Heart left ventricle (tissue), 16 donors: Measurements from ENCODE around the gene TMEM222. TPM values are rescaled to one million over a fixed set of nuclear protein-coding genes. Genes with fewer than 3 reads are reported as not detected.

ENCODE experiments used
- ATAC-seq, 4 donors: fragments of 200-7000 bp; cut with Tn5 transposase; one replicate each; pipeline ENCODE4 v1.9.1; 2020 to 2022; ENCODE audit warnings: moderate library complexity in 4 of 4, mild to moderate bottlenecking in 3 of 4, moderate number of reproducible peaks in 1 of 4
- DNase-seq, 5 donors: peaks; one replicate each; pipeline ENCODE4 v3.0.0-alpha.2; 2020
- H3K27ac ChIP-seq, 12 donors: fragments of 200-600 bp; sonication (generic) in 4 of 12; one replicate each; pipeline versions ENCODE4 v1.5.0 to v1.8.0; 2016 to 2022; ENCODE audit warnings: mild to moderate bottlenecking in 2 of 12
- H3K27me3 ChIP-seq, 9 donors: fragments of 200-600 bp; sonication (generic) in 2 of 9; one replicate each; pipeline versions ENCODE4 v1.5.1 to v1.8.0; 2016 to 2022; ENCODE audit warnings: mild to moderate bottlenecking in 3 of 9
- H3K36me3 ChIP-seq, 9 donors: fragments of 200-600 bp; sonication (generic) in 2 of 9; one replicate each; pipeline versions ENCODE4 v1.5.0 to v1.8.0; 2018 to 2022; ENCODE audit warnings: mild to moderate bottlenecking in 2 of 9
- H3K4me1 ChIP-seq, 12 donors: fragments of 200-600 bp; sonication (generic) in 4 of 12; one replicate each; pipeline versions ENCODE4 v1.5.0 to v1.8.0; 2016 to 2022; ENCODE audit warnings: mild to moderate bottlenecking in 3 of 12
- H3K4me3 ChIP-seq, 12 donors: fragments of 200-600 bp; sonication (generic) in 4 of 12; one replicate each; pipeline versions ENCODE4 v1.5.0 to v1.8.0; 2017 to 2022; ENCODE audit warnings: mild to moderate bottlenecking in 9 of 12, moderate library complexity in 4 of 12
- H3K9me3 ChIP-seq, 12 donors: fragments of 200-600 bp; sonication (generic) in 4 of 12; one replicate each; pipeline versions ENCODE4 v1.5.0 to v1.8.0; 2016 to 2022; ENCODE audit warnings: mild to moderate bottlenecking in 1 of 12
- POLR2A ChIP-seq, 2 donors: fragments of 450-650 bp; IDR thresholded peaks; one replicate each; pipeline ENCODE4 v1.6.1; 2017; ENCODE audit warnings: antibody characterized with exemption in 2 of 2, mild to moderate bottlenecking in 2 of 2, moderate library complexity in 2 of 2
- WGBS, 4 donors: extraction: QIAGEN DNeasy Blood & Tissue Kit in 2 of 4; methylation state at CpG; one replicate each; pipeline versions ENCODE4 v1.1.5 to v1.1.7; 2013 to 2018; 5-methylcytosine and 5-hydroxymethylcytosine counted together
- intact Hi-C, 10 donors: fragments of 100-400 bp; cut with DNase I; formaldehyde crosslinking; loops; one replicate each; pipeline versions ENCODE4 v1.11.1 to v1.14.2; 2022
- polyA plus RNA-seq, 2 donors: library from polyadenylated mRNA; stranded (reverse); fragments of 200-250 nt; gene quantifications; one replicate each; pipeline ENCODE4 v1.2.3, GENCODE V29; 2013
- total RNA-seq, 9 donors: library from RNA; depleted of rRNA in 2 of 9; stranded (reverse); fragments of >200 nt in 2 of 9; fragmentation: NEBNext Ultra II Directional in 3 of 9; extraction: Animal tissue kit (Norgen Biotek cat#: 25700) in 3 of 9; gene quantifications; one replicate each; pipeline versions ENCODE4 v1.1.0 to v1.2.4, GENCODE V29; 2016 to 2023
- TF ChIP-seq, protein P1 (sequence below), 12 donors: fragments of 200-600 bp; sonication (generic) in 4 of 12; IDR thresholded peaks; one replicate each; pipeline versions ENCODE4 v1.5.0 to v1.8.0; 2018 to 2022; ENCODE audit warnings: antibody characterized with exemption in 12 of 12, mild to moderate bottlenecking in 5 of 12
- donor health status: ischemic (EF 13 %, LVEDD 7.1; RV severe dilation, severe dysfunction).
- donor health status: healthy with polysubstance abuse.
- donor health status: DM: no; HTN: yes; CAD: no.
- donor health status: DM: no; HTN: no; CAD: no.
- donor health status: ischemic (EF 25% LVEDD 6.9; RV normal size, moderate dysfunction).
- donor health status: ischemic (EF 25% LVEDD 5.7; RV mildly dilated, moderate dysfunction).
- donor health status: healthy.
- donor health status: DM: yes; HTN: yes; CAD: no.
- donor health status: ischemic (EF 35%, LVEDD 5.7; RV mildly dilated, moderate dysfunction).
- donor health status: nonischemic (EF 11% LVEDD 7.7; RV severe dilation, severe dysfunction).
- donor health status: DM: yes; HTN: yes; CAD: no.
- donor health status: PGD.
- donor health status: ischemic (EF 29% LVEDD 5.4; RV normal size, mild dysfunction).
- donor health status: nonischemic (EF 23%, LVEDD 6.1; RV moderate dilation, normal function).

TMEM222 gene
- total and polyA plus RNA-seq, 11 donors = 18.1 to 49.3 (median 26.2) TPM

DNA sequence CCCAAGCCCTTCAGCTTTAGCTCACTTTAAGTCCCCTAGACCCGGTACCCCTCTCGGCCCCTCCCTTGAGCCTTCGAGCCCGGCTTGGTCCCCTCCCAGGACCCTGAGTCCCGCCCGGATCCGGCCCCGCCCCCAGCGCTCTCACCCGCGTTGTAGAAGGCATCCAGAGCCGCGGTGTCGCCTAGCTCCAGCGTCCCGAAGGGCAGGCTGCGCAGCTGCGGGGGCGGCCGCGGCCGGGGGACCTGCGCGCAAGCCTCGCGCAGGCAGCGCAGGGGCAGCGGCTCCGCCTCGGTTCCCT lies 44.1 kb downstream of the TMEM222 start:
- intact Hi-C loops = loop anchor here in 3 of 10 donors (1.0 to 5.0 kb wide), 4 partner anchors 21 to 44 kb away; partner anchors contain the start of gene TMEM222 (in 2 of the 3)
- Histone ChIP-seq H3K4me1 (peaks cover 7 to 53% (median 37%) of the 10 kb centered on the region in 12 donors), H3K27ac (peak overlapping the region; percentile 96 to 100 (median 99)), H3K36me3 (peaks cover 0 to 38% (median 35%) of the 10 kb centered on the region in 9 donors), H3K9me3 (no peaks in the 10 kb centered on the region), H3K27me3 (no peaks in the 10 kb centered on the region), H3K4me3 (peak overlapping the region; percentile 70 to 93 (median 81))
- TF ChIP-seq POLR2A (IDR thresholded peaks at IDR 0.05) = peak in 1 of 2 donors; percentile 57
- TF ChIP-seq, protein P1, sequence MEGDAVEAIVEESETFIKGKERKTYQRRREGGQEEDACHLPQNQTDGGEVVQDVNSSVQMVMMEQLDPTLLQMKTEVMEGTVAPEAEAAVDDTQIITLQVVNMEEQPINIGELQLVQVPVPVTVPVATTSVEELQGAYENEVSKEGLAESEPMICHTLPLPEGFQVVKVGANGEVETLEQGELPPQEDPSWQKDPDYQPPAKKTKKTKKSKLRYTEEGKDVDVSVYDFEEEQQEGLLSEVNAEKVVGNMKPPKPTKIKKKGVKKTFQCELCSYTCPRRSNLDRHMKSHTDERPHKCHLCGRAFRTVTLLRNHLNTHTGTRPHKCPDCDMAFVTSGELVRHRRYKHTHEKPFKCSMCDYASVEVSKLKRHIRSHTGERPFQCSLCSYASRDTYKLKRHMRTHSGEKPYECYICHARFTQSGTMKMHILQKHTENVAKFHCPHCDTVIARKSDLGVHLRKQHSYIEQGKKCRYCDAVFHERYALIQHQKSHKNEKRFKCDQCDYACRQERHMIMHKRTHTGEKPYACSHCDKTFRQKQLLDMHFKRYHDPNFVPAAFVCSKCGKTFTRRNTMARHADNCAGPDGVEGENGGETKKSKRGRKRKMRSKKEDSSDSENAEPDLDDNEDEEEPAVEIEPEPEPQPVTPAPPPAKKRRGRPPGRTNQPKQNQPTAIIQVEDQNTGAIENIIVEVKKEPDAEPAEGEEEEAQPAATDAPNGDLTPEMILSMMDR (IDR thresholded peaks at IDR 0.05) = no peak
- ATAC-seq (peak; percentile 54 to 77 (median 72)), DNase-seq (peak; percentile 93 to 96 (median 95))
- 0 to 1% (median 1%) methylated on average over 18 to 30 of the region's 30 CpGs for WGBS, 4 donors

DNA sequence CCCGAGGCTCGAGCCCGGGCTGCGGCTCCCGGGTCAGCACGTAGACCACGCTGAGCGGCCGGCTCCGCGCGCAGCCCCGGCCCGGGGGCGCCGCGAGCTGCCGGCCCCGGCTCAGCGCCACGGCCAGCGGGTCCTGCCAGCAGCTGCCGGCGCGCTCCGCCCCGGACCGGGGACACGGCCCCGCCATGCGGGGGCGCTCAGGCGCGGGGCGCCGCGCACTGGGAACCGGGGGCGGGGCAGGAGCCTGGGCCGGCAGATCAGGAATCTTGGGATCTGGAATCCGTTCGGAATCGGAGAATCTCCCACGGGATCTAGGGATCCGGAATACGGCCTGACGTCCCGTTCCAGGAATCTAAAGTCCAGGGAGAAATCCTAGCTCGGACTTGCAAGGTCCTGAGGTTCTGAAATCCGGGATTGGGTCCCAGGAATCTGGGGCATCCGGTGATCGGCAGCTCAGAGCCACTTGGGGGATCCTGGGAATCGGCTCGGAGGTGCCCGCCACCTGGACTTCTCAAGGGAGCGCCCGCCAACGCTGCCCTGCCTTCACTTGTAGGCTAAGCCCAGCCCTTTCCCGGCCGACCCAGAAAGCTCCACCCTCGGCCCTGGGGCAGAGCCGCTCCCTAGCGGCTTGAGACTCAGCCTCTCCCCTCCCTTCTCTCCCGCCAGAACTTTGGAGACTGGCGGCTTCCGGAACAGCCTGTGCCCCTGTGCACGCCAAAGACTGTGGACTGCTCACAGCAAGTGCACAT lies 44.6 kb downstream of the TMEM222 start, which contains the start of gene MAP3K6:
TSS of gene MAP3K6 (minus strand) at position 551 of the 749 bp plus-strand sequence. CDS start at position 187, 364 bp downstream.
- peaks cover 7 to 52% (median 37%) of the 10 kb centered on the region in 12 donors for H3K4me1 ChIP-seq

DNA sequence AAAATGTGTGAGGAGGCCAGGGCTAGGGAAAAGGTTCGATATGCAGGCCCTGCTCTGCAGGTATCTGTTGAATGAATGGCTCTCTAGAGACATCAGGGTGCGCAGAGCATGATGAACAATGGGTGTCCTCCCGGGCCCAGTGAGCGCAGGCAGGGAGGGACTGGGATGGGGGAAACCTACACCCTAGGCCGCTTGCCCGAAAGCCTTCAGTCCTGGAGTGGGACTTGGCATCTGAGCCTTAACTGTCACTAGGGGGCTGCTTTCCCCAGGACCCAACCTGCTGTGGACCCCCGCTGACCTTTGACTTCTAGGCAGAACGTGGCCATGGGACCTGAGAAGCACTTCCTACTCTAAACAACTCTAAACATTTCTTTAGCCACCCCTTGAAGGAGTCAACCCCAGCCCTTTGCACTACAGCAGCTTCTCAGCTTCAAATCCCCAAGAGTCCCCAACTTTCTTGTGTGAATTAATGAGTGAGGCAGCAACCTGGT lies 45.2 kb downstream of the TMEM222 start:
- Histone ChIP-seq H3K4me1 (peaks cover 7 to 52% (median 37%) of the 10 kb centered on the region in 12 donors), H3K36me3 (peaks cover 0 to 27% (median 24%) of the 10 kb centered on the region in 9 donors), H3K9me3 (no peaks in the 10 kb centered on the region), H3K4me3 (peak overlapping the region in 11 of 12 donors; percentile 70 to 93 (median 81)), H3K27ac (peak overlapping the region; percentile 96 to 100 (median 99)), H3K27me3 (no peaks in the 10 kb centered on the region)
- ATAC-seq (no peak), DNase-seq (no peak)
- intact Hi-C loops = loop anchor here in 2 of 10 donors (2.0 to 5.0 kb wide), 3 partner anchors 20 to 45 kb away; partner anchors contain the start of gene TMEM222 (in 1 of the 2)
- TF ChIP-seq POLR2A (IDR thresholded peaks at IDR 0.05) = no peak
- TF ChIP-seq, protein P1 (IDR thresholded peaks at IDR 0.05) = peak in 1 of 12 donors; percentile 1
- 30 to 42% (median 33%) methylated on average over 3 to 8 of the region's 8 CpGs for WGBS, 4 donors

More for the DNA sequence above, 44.6 kb downstream of the TMEM222 start, which contains the start of gene MAP3K6:
- DNase-seq (peak; percentile 87 to 95 (median 93)), ATAC-seq (peak; percentile 79 to 84 (median 82))
- WGBS, 4 donors = 0 to 1% (median 0%) methylated on average over 54 to 67 of the region's 67 CpGs
- Histone ChIP-seq H3K27ac (peak within 1 kb of the TSS; percentile 96 to 100 (median 99)), H3K9me3 (no peaks in the 10 kb centered on the region), H3K4me3 (peak within 1 kb of the TSS; percentile 70 to 93 (median 81)), H3K27me3 (no peaks in the 10 kb centered on the region), H3K36me3 (peaks cover 0 to 33% (median 30%) of the 10 kb centered on the region in 9 donors)
- peak in 1 of 2 donors; percentile 94 for TF ChIP-seq POLR2A (IDR thresholded peaks at IDR 0.05)
- TF ChIP-seq, protein P1 (IDR thresholded peaks at IDR 0.05) = peak in 9 of 12 donors; percentile 19 to 51 (median 46)
- intact Hi-C loops = loop anchor here in 3 of 10 donors (1.0 to 5.0 kb wide), 4 partner anchors 20 to 44 kb away; partner anchors contain the start of gene TMEM222 (in 2 of the 3)
